H1 (cell line): Measurements from ENCODE around the gene KCNIP3. TPM values are rescaled to one million over a fixed set of nuclear protein-coding genes. Genes with fewer than 3 reads are reported as not detected.

ENCODE experiments used
- CTCF ChIA-PET: fragments of 300-600 bp; sonication (Branson Sonifier 250); formaldehyde crosslinking; loops from one replicate; lab custom pipeline; 2021; ENCODE audit not compliant: partially characterized antibody; lab: Charles Lee
- POLR2A ChIA-PET: fragments of 300-600 bp; sonication (Branson Sonifier 250); formaldehyde crosslinking; loops from one replicate; lab custom pipeline; 2021; ENCODE audit warnings: inconsistent platforms; ENCODE audit not compliant: partially characterized antibody; lab: Charles Lee
- DNase-seq, 2 experiments: peaks; one replicate each; pipeline versions ENCODE4 v3.0.0 to v3.0.0-alpha.2; 2010 to 2022; ENCODE audit warnings: low spot score in 2 of 2, low read depth in 1 of 2, mixed read lengths in 1 of 2
- FAIRE-seq: peaks from 2 replicates; lab custom pipeline; 2011; peaks lifted over from hg19 to GRCh38; lab: Jason Lieb, UNC
- H2AFZ ChIP-seq: 2 replicates; pipeline ENCODE4 v1.8.1; 2012; ENCODE audit warnings: low read length, inconsistent platforms
- H2AK5ac ChIP-seq: 2 replicates; pipeline ENCODE4 v1.6.1; 2013; ENCODE audit warnings: low read depth, low read length
- H2BK120ac ChIP-seq: replicated peaks from 2 replicates; pipeline ENCODE3; 2013; ENCODE audit warnings: low read depth, low read length, inconsistent platforms
- H2BK12ac ChIP-seq: 2 replicates; pipeline ENCODE4 v1.6.1; 2013; ENCODE audit warnings: low read depth, low read length
- H2BK15ac ChIP-seq: 2 replicates; pipeline ENCODE4 v1.6.1; 2013; ENCODE audit warnings: low read length
- H2BK20ac ChIP-seq: 2 replicates; pipeline ENCODE4 v1.6.1; 2013; ENCODE audit warnings: low read length
- H2BK5ac ChIP-seq: 2 replicates; pipeline ENCODE4 v1.6.1; 2013; ENCODE audit warnings: low read depth, low read length
- H3K14ac ChIP-seq: 2 replicates; pipeline ENCODE4 v1.6.1; 2013; ENCODE audit warnings: inconsistent platforms; ENCODE audit not compliant: insufficient read length
- H3K18ac ChIP-seq: 2 replicates; pipeline ENCODE4 v1.6.1; 2013; ENCODE audit warnings: low read length; ENCODE audit errors: extremely low read depth
- H3K23ac ChIP-seq: 2 replicates; pipeline ENCODE4 v1.6.1; 2013; ENCODE audit warnings: inconsistent platforms; ENCODE audit not compliant: insufficient read length
- H3K23me2 ChIP-seq: 2 replicates; pipeline ENCODE4 v1.6.1; 2013; ENCODE audit warnings: low read depth, low read length
- H3K27ac ChIP-seq: 2 replicates; pipeline ENCODE4 v1.6.1; 2011; ENCODE audit warnings: low read depth, low read length, inconsistent platforms
- H3K27me3 ChIP-seq, 4 experiments: replicated peaks in 1 of 4; 1 replicate in 1 of 4; 2 replicates in 3 of 4; pipeline versions ENCODE4 v1.6.1 to v1.8.1; 2011 to 2013; ENCODE audit warnings: low read length in 3 of 4, mild to moderate bottlenecking in 3 of 4, inconsistent platforms in 2 of 4, mixed read lengths in 2 of 4, moderate library complexity in 1 of 4; ENCODE audit not compliant: control insufficient read depth in 3 of 4, insufficient read depth in 3 of 4; ENCODE audit errors: extremely low read depth in 1 of 4
- H3K36me3 ChIP-seq, 4 experiments: 2 replicates each; pipeline versions ENCODE4 v1.6.1 to v1.8.1; 2011 to 2013; ENCODE audit warnings: mild to moderate bottlenecking in 4 of 4, low read length in 3 of 4, moderate library complexity in 2 of 4, control low read depth in 1 of 4, inconsistent platforms in 1 of 4; ENCODE audit not compliant: insufficient read depth in 4 of 4, control insufficient read depth in 2 of 4
- H3K4ac ChIP-seq: replicated peaks from 2 replicates; pipeline ENCODE3; 2013; ENCODE audit warnings: low read length, low read depth, mixed read lengths, inconsistent platforms; ENCODE audit not compliant: insufficient read length
- H3K4me1 ChIP-seq, 4 experiments: replicated peaks in 1 of 4; 1 replicate in 1 of 4; 2 replicates in 3 of 4; pipeline versions ENCODE4 v1.6.1 to v1.8.1; 2011 to 2013; ENCODE audit warnings: low read length in 3 of 4, inconsistent platforms in 2 of 4, mixed read lengths in 1 of 4; ENCODE audit not compliant: insufficient read depth in 4 of 4, control insufficient read depth in 3 of 4
- H3K4me2 ChIP-seq, 2 experiments: 2 replicates each; pipeline versions ENCODE4 v1.6.1 to v1.8.1; 2011 to 2013; ENCODE audit warnings: low read depth in 2 of 2, low read length in 2 of 2, control low read depth in 1 of 2, inconsistent platforms in 1 of 2, mild to moderate bottlenecking in 1 of 2; ENCODE audit not compliant: insufficient read depth in 1 of 2
- H3K4me3 ChIP-seq, 4 experiments: fragments of 200-600, 300-600 bp in 1 of 4; sonication (generic), shearing (Covaris generic), sonication (Bioruptor Twin) in 1 of 4; 2 replicates each; pipeline versions ENCODE4 v1.5.1 to v1.8.1; 2011 to 2016; ENCODE audit warnings: low read length in 4 of 4, low read depth in 3 of 4, control low read depth in 2 of 4, inconsistent platforms in 2 of 4, mild to moderate bottlenecking in 2 of 4, mixed read lengths in 1 of 4, moderate library complexity in 1 of 4; ENCODE audit not compliant: insufficient read depth in 2 of 4; ENCODE audit errors: extremely low read depth in 1 of 4
- H3K56ac ChIP-seq: replicated peaks from 2 replicates; pipeline ENCODE3; 2013; ENCODE audit warnings: low read depth, mild to moderate bottlenecking, mixed read lengths, low read length, inconsistent platforms; ENCODE audit not compliant: insufficient read length
- H3K79me1 ChIP-seq: 2 replicates; pipeline ENCODE4 v1.6.1; 2013; ENCODE audit warnings: low read depth, low read length, control low read depth
- H3K79me2 ChIP-seq, 2 experiments: 2 replicates each; pipeline versions ENCODE4 v1.6.1 to v1.8.1; 2012 to 2013; ENCODE audit warnings: low read length in 2 of 2, mild to moderate bottlenecking in 2 of 2, inconsistent platforms in 1 of 2; ENCODE audit not compliant: insufficient read depth in 2 of 2, control insufficient read depth in 1 of 2
- H3K9ac ChIP-seq, 4 experiments: replicated peaks in 1 of 4; 1 replicate in 1 of 4; 2 replicates in 3 of 4; pipeline versions ENCODE4 v1.6.1 to v1.8.1; 2011 to 2013; ENCODE audit warnings: low read depth in 3 of 4, low read length in 3 of 4, control low read depth in 2 of 4, mild to moderate bottlenecking in 2 of 4, moderate library complexity in 2 of 4, inconsistent platforms in 1 of 4; ENCODE audit errors: extremely low read depth in 1 of 4
- H3K9me3 ChIP-seq, 2 experiments: 2 replicates each; pipeline versions ENCODE4 v1.6.1 to v1.8.1; 2012 to 2013; ENCODE audit warnings: mild to moderate bottlenecking in 2 of 2, moderate library complexity in 2 of 2, control low read depth in 1 of 2, inconsistent platforms in 1 of 2, low read depth in 1 of 2, low read length in 1 of 2, mixed read lengths in 1 of 2; ENCODE audit not compliant: insufficient read depth in 2 of 2
- H4K20me1 ChIP-seq, 2 experiments: replicated peaks in 1 of 2; 2 replicates each; pipeline versions ENCODE3 to v1.8.1; 2011 to 2013; ENCODE audit warnings: inconsistent platforms in 2 of 2, low read length in 2 of 2, mild to moderate bottlenecking in 1 of 2; ENCODE audit not compliant: insufficient read depth in 2 of 2, control insufficient read depth in 1 of 2
- H4K5ac ChIP-seq: 2 replicates; pipeline ENCODE4 v1.6.1; 2013; ENCODE audit warnings: low read length, low read depth, mixed read lengths, inconsistent platforms; ENCODE audit not compliant: insufficient read length
- H4K8ac ChIP-seq: 2 replicates; pipeline ENCODE4 v1.8.0; 2013; ENCODE audit warnings: mild to moderate bottlenecking, moderate library complexity, low read length, inconsistent platforms; ENCODE audit not compliant: insufficient read depth; ENCODE audit errors: extremely low read depth
- H4K91ac ChIP-seq: replicated peaks from 2 replicates; pipeline ENCODE3; 2013; ENCODE audit warnings: low read length, mixed read lengths, inconsistent platforms; ENCODE audit not compliant: insufficient read length
- CHD2 ChIP-seq: IDR thresholded peaks from 2 replicates; pipeline ENCODE4 v1.6.1; 2012; ENCODE audit warnings: low read length, improper control_type of control experiment
- SUZ12 ChIP-seq: fragments of 200-600 bp; sonication (generic); IDR thresholded peaks from 2 replicates; pipeline ENCODE4 v1.6.1; 2012; ENCODE audit warnings: mild to moderate bottlenecking, inconsistent platforms, low read length, moderate library complexity, mixed read lengths
- WGBS, 2 experiments: shearing (Covaris generic) in 1 of 2; methylation state at CpG; one replicate each; pipeline versions ENCODE4 v1.1.6 to v1.1.7; 2013 to 2015; ENCODE audit warnings: low lambda C conversion rate in 2 of 2, mixed read lengths in 2 of 2, inconsistent platforms in 1 of 2, low coverage in 1 of 2, missing lambda C conversion rate in 1 of 2; ENCODE audit not compliant: insufficient replicate concordance in 2 of 2, insufficient coverage in 1 of 2, insufficient read length in 1 of 2; ENCODE audit errors: extremely low coverage in 1 of 2, missing lambda C conversion rate in 1 of 2; 5-methylcytosine and 5-hydroxymethylcytosine counted together
- polyA plus RNA-seq, 7 experiments: library from polyadenylated mRNA; depleted of rRNA in 3 of 7; stranded (reverse) in 5 of 7; unstranded in 2 of 7; fragments of >200 nt in 5 of 7; fragments of 200-250 nt in 2 of 7; gene quantifications; 1 replicate in 5 of 7; 2 replicates in 1 of 7; 4 replicates in 1 of 7; pipeline versions ENCODE4 v1.2.1 to v1.2.3, GENCODE V29; 2011 to 2013; ENCODE audit warnings: missing spikeins in 2 of 7, mixed read lengths in 2 of 7
- total RNA-seq: library from RNA; stranded (reverse); fragmentation: NEBNext Ultra II Directional; extraction: Animal tissue kit (Norgen Biotek cat#: 25700); gene quantifications from 2 replicates; pipeline ENCODE4 v1.2.1, GENCODE V29; 2021

Gene KCNIP3
- total and polyA plus RNA-seq, 2 of the 8 experiments (the other 6 are each of a cell fraction or from before 2014, with no cell fraction given) = 0.33 to 1.9 TPM

DNA sequence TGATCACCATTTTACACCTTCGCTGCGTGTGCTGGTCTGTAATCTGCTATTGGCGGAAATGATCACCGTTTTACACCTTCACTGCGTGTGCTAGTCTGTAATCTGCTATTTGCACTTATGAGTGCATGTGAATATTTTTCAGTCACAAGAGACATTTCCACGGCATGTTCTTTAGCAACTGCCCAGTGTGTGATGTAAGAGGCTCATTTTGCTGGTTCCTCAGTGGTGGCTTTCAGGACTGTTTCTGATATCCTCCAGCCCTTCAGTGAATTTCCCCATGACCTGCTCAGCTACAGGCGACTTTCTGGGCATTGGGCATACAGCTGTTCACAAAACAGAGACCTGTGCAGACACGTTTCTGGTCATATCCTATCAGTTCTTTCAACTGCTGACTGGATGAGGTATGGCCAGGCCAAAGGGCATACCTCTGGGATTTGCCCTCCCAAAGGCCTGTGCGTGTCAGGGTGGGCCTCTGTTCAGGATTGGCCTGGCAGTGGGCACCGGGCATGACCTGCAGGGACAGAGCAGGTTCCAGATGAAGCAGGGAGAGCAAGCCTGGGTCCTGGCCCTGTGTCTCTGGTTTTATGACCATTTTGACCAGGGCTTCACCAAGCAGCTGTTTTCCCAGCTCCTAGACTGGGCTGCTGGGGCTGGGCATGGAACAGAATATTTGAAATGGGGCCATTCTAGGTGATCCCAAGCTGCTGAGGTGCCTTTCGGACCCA lies 23.4 kb upstream of the KCNIP3 start:
- Histone ChIP-seq H3K27ac (no peak overlapping the region), H4K8ac (peak overlapping the region; percentile 87), H3K9me3 (peaks cover 63 to 96% of the 10 kb centered on the region in 2 experiments), H2AFZ (no peak overlapping the region), H2BK120ac (no peak overlapping the region), H3K18ac (peak overlapping the region; percentile 48; the same call in 1 of the 2 replicates), H3K4me1 (peaks cover 0 to 33% (median 2%) of the 10 kb centered on the region in 4 experiments; a peak in 3 of 7 replicates), H3K36me3 (no peaks in the 10 kb centered on the region), H2BK5ac (no peak overlapping the region), H2BK20ac (no peak overlapping the region), H3K23ac (no peak overlapping the region), H4K91ac (peak overlapping the region; percentile 34), H2BK12ac (peak overlapping the region; percentile 7; the same call in 1 of the 2 replicates), H2BK15ac (no peak overlapping the region), H4K5ac (peak overlapping the region; percentile 6), H3K9ac (no peak overlapping the region), H3K56ac (no peak overlapping the region), H3K4ac (no peak overlapping the region), H3K27me3 (no peaks in the 10 kb centered on the region), H4K20me1 (no peaks in the 10 kb centered on the region), H3K14ac (no peak overlapping the region), H3K23me2 (no peaks in the 10 kb centered on the region), H3K79me1 (no peaks in the 10 kb centered on the region), H3K79me2 (no peaks in the 10 kb centered on the region), H3K4me3 (no peak overlapping the region), H2AK5ac (no peak overlapping the region), H3K4me2 (peak overlapping the region in 1 of 2 experiments; percentile 53; a peak in 1 of 4 replicates)
- 78% methylated on average over 11 of the region's 11 CpGs; no CpG with 5 or more reads in 1 of the 2 experiments for WGBS, 2 experiments
- TF ChIP-seq CHD2 = no peak
- TF ChIP-seq SUZ12 = no peak
- DNase-seq (peak in 1 of 2 experiments; percentile 46), FAIRE-seq (no peak)
- ChIA-PET POLR2A (no interaction called here), CTCF (interaction anchor here (1.2 kb wide), 1 partner anchor 43 kb away, joined by 3 read pairs; no protein-coding TSS in a partner anchor)
